Loucy (cell line): ENCODE data around the gene ST8SIA5.

Experiments
- H2AFZ ChIP-seq: fragments of 200-600 bp; sonication (generic); 2 replicates; pipeline ENCODE4 v1.6.0; 2016; ENCODE audit warnings: antibody characterized with exemption, mild to moderate bottlenecking, low read length, moderate library complexity
- H3F3A ChIP-seq: fragments of 200-600 bp; 2 replicates; pipeline ENCODE4 v1.6.0; 2016; ENCODE audit warnings: antibody characterized with exemption, low read depth, mild to moderate bottlenecking
- H3K27me3 ChIP-seq: fragments of 200-600 bp; sonication (generic); 2 replicates; pipeline ENCODE4 v1.6.1; 2014; ENCODE audit warnings: low read length, mild to moderate bottlenecking; ENCODE audit not compliant: insufficient read depth, poor library complexity, severe bottlenecking
- H3K36me3 ChIP-seq: fragments of 200-600 bp; sonication (generic); 2 replicates; pipeline ENCODE4 v1.6.1; 2016; ENCODE audit warnings: low read length; ENCODE audit not compliant: insufficient read depth
- H3K4me1 ChIP-seq: fragments of 200-600 bp; sonication (generic); 2 replicates; pipeline ENCODE4 v1.5.1; 2014; ENCODE audit warnings: low read length, mild to moderate bottlenecking; ENCODE audit not compliant: insufficient read depth, poor library complexity, severe bottlenecking
- H3K4me2 ChIP-seq: fragments of 200-600 bp; sonication (generic); 2 replicates; pipeline ENCODE4 v1.6.0; 2014; ENCODE audit warnings: antibody characterized with exemption, low read length, low read depth, mild to moderate bottlenecking; ENCODE audit not compliant: poor library complexity, severe bottlenecking
- H3K4me3 ChIP-seq: fragments of 200-600 bp; sonication (generic); 2 replicates; pipeline ENCODE4 v1.5.1; 2014; ENCODE audit warnings: low read length, mild to moderate bottlenecking, mixed read lengths; ENCODE audit not compliant: poor library complexity, severe bottlenecking
- H3K79me2 ChIP-seq: fragments of 200-600 bp; sonication (generic); 2 replicates; pipeline ENCODE4 v1.6.1; 2014; ENCODE audit warnings: low read length; ENCODE audit not compliant: insufficient read depth
- H3K9ac ChIP-seq: fragments of 200-600 bp; sonication (generic); 2 replicates; pipeline ENCODE4 v1.6.0; 2014; ENCODE audit warnings: mild to moderate bottlenecking, low read depth, low read length, moderate library complexity; ENCODE audit not compliant: poor library complexity, severe bottlenecking
- H3K9me2 ChIP-seq: fragments of 200-600 bp; sonication (generic); replicated peaks from 2 replicates; pipeline ENCODE4 v1.6.1; 2016; ENCODE audit warnings: low read depth, low read length, mixed read lengths
- H3K9me3 ChIP-seq: fragments of 200-600 bp; sonication (generic); 2 replicates; pipeline ENCODE4 v1.6.1; 2014; ENCODE audit warnings: mild to moderate bottlenecking, antibody characterized with exemption, low read length, low read depth; ENCODE audit not compliant: insufficient read depth
- H4K20me1 ChIP-seq: fragments of 200-600 bp; sonication (generic); 2 replicates; pipeline ENCODE4 v1.6.0; 2014; ENCODE audit warnings: antibody characterized with exemption, low read length, mild to moderate bottlenecking; ENCODE audit not compliant: insufficient read depth, poor library complexity, severe bottlenecking
- EZH2phosphoT487 ChIP-seq: fragments of 200-600 bp; IDR thresholded peaks from 2 replicates; pipeline ENCODE4 v1.6.1; 2018; ENCODE audit warnings: antibody characterized with exemption, mild to moderate bottlenecking, moderate library complexity, borderline replicate concordance
- TF ChIP-seq, protein P1 (sequence below): fragments of 200-600 bp; sonication (generic); conservative IDR thresholded peaks from 2 replicates; pipeline ENCODE4 v1.5.1; 2014; ENCODE audit warnings: mild to moderate bottlenecking, antibody characterized with exemption, low read length

ST8SIA5 gene

DNA sequence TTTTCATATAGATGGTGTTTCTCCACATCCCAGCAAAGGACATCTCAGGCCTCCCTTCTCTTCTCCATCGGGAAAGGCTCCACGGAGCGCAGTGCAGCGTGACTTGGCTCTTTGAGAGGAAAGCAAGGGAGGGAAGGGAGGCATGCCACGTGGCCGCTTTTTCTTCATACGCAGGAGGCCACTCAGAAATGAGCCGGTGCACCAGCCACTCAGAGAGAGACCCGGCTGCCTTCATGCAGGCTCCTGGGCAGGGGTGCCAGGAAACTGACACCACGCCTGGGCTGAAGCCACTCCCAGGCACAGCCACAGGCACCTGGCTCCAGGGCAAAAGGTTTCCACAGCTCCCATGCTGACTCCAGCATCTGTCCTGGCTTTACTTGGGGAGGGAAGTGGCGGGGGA lies 88.7 kb downstream of the ST8SIA5 start:
- Histone ChIP-seq H3F3A (no peaks in the 10 kb centered on the region), H3K9me2 (no peaks in the 10 kb centered on the region), H3K4me3 (no peak overlapping the region), H3K36me3 (no peaks in the 10 kb centered on the region), H3K9me3 (no peaks in the 10 kb centered on the region), H4K20me1 (no peaks in the 10 kb centered on the region), H3K4me1 (no peaks in the 10 kb centered on the region), H3K79me2 (no peaks in the 10 kb centered on the region), H2AFZ (no peak overlapping the region), H3K4me2 (no peak overlapping the region), H3K27me3 (no peaks in the 10 kb centered on the region), H3K9ac (no peak overlapping the region)
- TF ChIP-seq EZH2phosphoT487: no peak
- TF ChIP-seq, protein P1, sequence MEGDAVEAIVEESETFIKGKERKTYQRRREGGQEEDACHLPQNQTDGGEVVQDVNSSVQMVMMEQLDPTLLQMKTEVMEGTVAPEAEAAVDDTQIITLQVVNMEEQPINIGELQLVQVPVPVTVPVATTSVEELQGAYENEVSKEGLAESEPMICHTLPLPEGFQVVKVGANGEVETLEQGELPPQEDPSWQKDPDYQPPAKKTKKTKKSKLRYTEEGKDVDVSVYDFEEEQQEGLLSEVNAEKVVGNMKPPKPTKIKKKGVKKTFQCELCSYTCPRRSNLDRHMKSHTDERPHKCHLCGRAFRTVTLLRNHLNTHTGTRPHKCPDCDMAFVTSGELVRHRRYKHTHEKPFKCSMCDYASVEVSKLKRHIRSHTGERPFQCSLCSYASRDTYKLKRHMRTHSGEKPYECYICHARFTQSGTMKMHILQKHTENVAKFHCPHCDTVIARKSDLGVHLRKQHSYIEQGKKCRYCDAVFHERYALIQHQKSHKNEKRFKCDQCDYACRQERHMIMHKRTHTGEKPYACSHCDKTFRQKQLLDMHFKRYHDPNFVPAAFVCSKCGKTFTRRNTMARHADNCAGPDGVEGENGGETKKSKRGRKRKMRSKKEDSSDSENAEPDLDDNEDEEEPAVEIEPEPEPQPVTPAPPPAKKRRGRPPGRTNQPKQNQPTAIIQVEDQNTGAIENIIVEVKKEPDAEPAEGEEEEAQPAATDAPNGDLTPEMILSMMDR: no peak

DNA sequence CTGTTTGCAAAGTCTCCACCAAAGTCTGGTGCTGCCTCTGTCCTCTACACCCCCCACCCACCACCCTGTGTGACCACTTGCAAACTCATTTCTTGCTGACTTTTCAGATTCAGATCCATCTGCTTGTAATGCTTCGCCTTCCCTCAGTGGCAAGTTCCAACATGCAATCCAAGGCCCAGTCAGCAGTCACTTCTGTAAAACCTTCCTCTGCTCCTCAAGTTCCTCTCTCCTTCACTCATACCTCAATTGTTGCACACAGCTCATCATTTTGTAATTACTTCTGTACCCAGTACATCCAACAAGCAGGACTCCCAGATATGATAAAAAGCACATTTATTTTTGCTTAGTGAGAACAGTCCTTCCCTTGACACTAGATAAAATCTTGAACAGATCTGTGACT lies 93.3 kb downstream of the ST8SIA5 start:
- no peaks in the 10 kb centered on the region for H3K36me3 ChIP-seq
- H3K4me1 ChIP-seq: no peaks in the 10 kb centered on the region
- no peak overlapping the region for H3K9ac ChIP-seq
- no peaks in the 10 kb centered on the region for H3K9me3 ChIP-seq
- H3K4me2 ChIP-seq: no peak overlapping the region
- H4K20me1 ChIP-seq: no peaks in the 10 kb centered on the region
- no peak overlapping the region for H3K4me3 ChIP-seq
- H3K9me2 ChIP-seq: no peaks in the 10 kb centered on the region
- no peaks in the 10 kb centered on the region for H3K79me2 ChIP-seq
- H3K27me3 ChIP-seq: no peaks in the 10 kb centered on the region
- H3F3A ChIP-seq: no peaks in the 10 kb centered on the region
- TF ChIP-seq, protein P1: no peak
- no peak for TF ChIP-seq EZH2phosphoT487
- H2AFZ ChIP-seq: no peak overlapping the region

DNA sequence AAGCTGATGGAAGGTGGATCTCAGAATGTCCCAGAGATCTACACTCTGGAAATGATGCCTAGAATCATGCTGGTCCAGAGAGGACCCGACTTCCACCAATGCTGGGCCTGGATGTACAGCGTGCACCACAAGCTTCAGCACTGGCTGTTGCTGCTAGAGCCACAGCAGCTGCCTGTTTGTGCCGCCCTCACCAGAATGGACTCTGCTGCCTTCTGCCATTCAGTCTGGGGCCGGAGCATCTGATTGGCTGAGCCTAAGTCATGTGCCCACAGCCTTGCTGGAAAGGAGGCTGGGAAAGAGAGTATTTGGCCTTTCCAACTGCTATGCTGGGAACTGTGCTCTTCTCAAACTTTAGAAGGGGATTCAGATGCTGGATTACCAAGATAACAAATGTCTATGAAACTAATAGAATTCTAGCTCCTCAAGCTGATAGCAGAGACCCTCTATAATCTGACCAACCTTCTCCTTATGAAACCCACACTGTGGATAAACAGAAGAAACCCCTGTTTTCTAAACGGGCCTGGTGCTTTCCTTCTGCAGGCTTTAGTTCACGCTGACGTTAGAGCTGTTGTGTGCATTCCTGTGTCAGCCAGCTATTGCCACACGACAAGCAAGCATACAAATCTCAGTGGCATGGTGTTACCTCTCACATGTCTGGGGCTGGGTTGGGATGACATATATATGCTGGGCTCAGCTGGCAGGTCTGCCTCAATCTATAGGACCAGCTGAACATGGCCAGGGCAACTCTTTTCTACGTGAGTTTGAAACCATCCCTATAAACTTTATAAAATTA lies 95.7 kb downstream of the ST8SIA5 start:
- no peaks in the 10 kb centered on the region for H3K9me2 ChIP-seq

More for the DNA sequence above, 95.7 kb downstream of the ST8SIA5 start:
- no peaks in the 10 kb centered on the region for H3K36me3 ChIP-seq
- no peaks in the 10 kb centered on the region for H3F3A ChIP-seq
- no peak overlapping the region for H3K4me3 ChIP-seq
- H3K4me1 ChIP-seq: no peaks in the 10 kb centered on the region
- TF ChIP-seq EZH2phosphoT487: no peak
- TF ChIP-seq, protein P1: no peak
- no peak overlapping the region for H3K9ac ChIP-seq
- H3K79me2 ChIP-seq: no peaks in the 10 kb centered on the region
- no peak overlapping the region for H3K4me2 ChIP-seq
- H3K9me3 ChIP-seq: no peaks in the 10 kb centered on the region
- H4K20me1 ChIP-seq: no peaks in the 10 kb centered on the region
- no peak overlapping the region for H2AFZ ChIP-seq
- H3K27me3 ChIP-seq: no peaks in the 10 kb centered on the region
